Smooth muscle cell (in vitro differentiated cells): Measurements from ENCODE around the gene LOXL1. TPM values are rescaled to one million over a fixed set of nuclear protein-coding genes. Genes with fewer than 3 reads are reported as not detected.

Experiments
- DNase-seq: peaks from one replicate; lab custom pipeline; 2025; ENCODE audit not compliant: unreplicated experiment; lab: John Stamatoyannopoulos, UW
- H2AFZ ChIP-seq: fragments of 200-600 bp; sonication (generic); 2 replicates; pipeline ENCODE4 v1.6.0; 2016; ENCODE audit warnings: antibody characterized with exemption, low read depth, mild to moderate bottlenecking
- H3F3A ChIP-seq: fragments of 200-600 bp; sonication (generic); 2 replicates; pipeline ENCODE4 v1.6.0; 2017; ENCODE audit warnings: antibody characterized with exemption, low read depth
- H3K27ac ChIP-seq: fragments of 200-600 bp; sonication (generic); 2 replicates; pipeline ENCODE4 v1.5.1; 2016; ENCODE audit warnings: low read depth, mild to moderate bottlenecking
- H3K27me3 ChIP-seq: fragments of 200-600 bp; sonication (generic); 2 replicates; pipeline ENCODE4 v1.6.1; 2016; ENCODE audit warnings: low read depth, mild to moderate bottlenecking
- H3K36me3 ChIP-seq: fragments of 200-600 bp; sonication (generic); 2 replicates; pipeline ENCODE4 v1.5.1; 2016; ENCODE audit warnings: low read depth
- H3K4me1 ChIP-seq: fragments of 200-600 bp; sonication (generic); 2 replicates; pipeline ENCODE4 v1.5.1; 2016; ENCODE audit warnings: low read depth
- H3K4me2 ChIP-seq: fragments of 200-600 bp; sonication (generic); 2 replicates; pipeline ENCODE4 v1.6.0; 2016; ENCODE audit warnings: mild to moderate bottlenecking
- H3K4me3 ChIP-seq: fragments of 200-600 bp; sonication (generic); 2 replicates; pipeline ENCODE4 v1.5.1; 2016; ENCODE audit warnings: mild to moderate bottlenecking
- H3K79me2 ChIP-seq: fragments of 200-600 bp; sonication (generic); 2 replicates; pipeline ENCODE4 v1.6.0; 2016; ENCODE audit warnings: low read depth, mild to moderate bottlenecking
- H3K9ac ChIP-seq: fragments of 200-600 bp; sonication (generic); 2 replicates; pipeline ENCODE4 v1.6.0; 2016; ENCODE audit warnings: low read depth
- H3K9me3 ChIP-seq: fragments of 200-600 bp; sonication (generic); replicated peaks from 2 replicates; pipeline ENCODE4 v1.5.1; 2016; ENCODE audit warnings: low read depth
- H4K20me1 ChIP-seq: fragments of 200-600 bp; sonication (generic); 2 replicates; pipeline ENCODE4 v1.6.0; 2016; ENCODE audit warnings: low read depth
- CTCF ChIP-seq: fragments of 200-600 bp; sonication (generic); IDR thresholded peaks from 2 replicates; pipeline ENCODE4 v1.5.1; 2017; ENCODE audit warnings: borderline replicate concordance, mild to moderate bottlenecking, antibody characterized with exemption; ENCODE audit not compliant: insufficient read depth, poor library complexity, severe bottlenecking
- WGBS: methylation state at CpG from one replicate; pipeline ENCODE4 v1.1.7; 2016; ENCODE audit warnings: low lambda C conversion rate; 5-methylcytosine and 5-hydroxymethylcytosine counted together
- polyA plus RNA-seq: library from polyadenylated mRNA; unstranded; fragments of >200 nt; fragmentation: Nextera tagmentation; extraction: Ambion mirVana; gene quantifications from 2 replicates; pipeline ENCODE4 v1.2.1, GENCODE V29; 2016
- total RNA-seq: library from RNA; depleted of rRNA; stranded (reverse); fragments of >200 nt; gene quantifications from 2 replicates; pipeline ENCODE4 v1.2.3, GENCODE V29; 2014

Gene LOXL1
- total and polyA plus RNA-seq, 2 experiments from 2014 or later, result 252 to 899 TPM

GRCh38 chr15:73939138-73939537 lies 12.9 kb downstream of the LOXL1 start:
- Histone ChIP-seq H3K27ac (peak overlapping the region; percentile 96), H3K9ac (peak overlapping the region; percentile 20), H4K20me1 (peaks cover 15% of the 10 kb centered on the region), H3K4me3 (no peak overlapping the region), H3K36me3 (no peaks in the 10 kb centered on the region), H3F3A (peaks cover 48% of the 10 kb centered on the region), H3K4me1 (peaks cover 52% of the 10 kb centered on the region), H3K27me3 (no peaks in the 10 kb centered on the region), H3K9me3 (no peaks in the 10 kb centered on the region), H3K79me2 (peaks cover 35% of the 10 kb centered on the region), H2AFZ (no peak overlapping the region), H3K4me2 (peak overlapping the region; percentile 57)
- 46% methylated on average over 4 of the region's 4 CpGs for WGBS
- no peak for TF ChIP-seq CTCF
- DNase-seq, result no peak

- H3K4me3 ChIP-seq, result no peak overlapping the region
- H2AFZ ChIP-seq, result no peak overlapping the region
- no peaks in the 10 kb centered on the region for H3K36me3 ChIP-seq
- H4K20me1 ChIP-seq, result peaks cover 9% of the 10 kb centered on the region
- H3K79me2 ChIP-seq, result peaks cover 24% of the 10 kb centered on the region
- no peaks in the 10 kb centered on the region for H3K9me3 ChIP-seq
- peak overlapping the region; percentile 57 for H3K4me2 ChIP-seq
- WGBS, result 46% methylated on average over 8 of the region's 8 CpGs
- H3K27ac ChIP-seq, result peak overlapping the region; percentile 96
- H3F3A ChIP-seq, result peaks cover 55% of the 10 kb centered on the region
- H3K27me3 ChIP-seq, result no peaks in the 10 kb centered on the region
- no peak for TF ChIP-seq CTCF
- peak overlapping the region; percentile 20 for H3K9ac ChIP-seq
- no peak for DNase-seq
- H3K4me1 ChIP-seq, result peaks cover 46% of the 10 kb centered on the region
These were observed 14.1 kb downstream of the LOXL1 start for GRCh38 chr15:73940061-73940981.

- peaks cover 40% of the 10 kb centered on the region for H3K4me1 ChIP-seq
- peaks cover 2% of the 10 kb centered on the region for H4K20me1 ChIP-seq
- no peak for TF ChIP-seq CTCF
- no peak overlapping the region for H2AFZ ChIP-seq
- peaks cover 58% of the 10 kb centered on the region for H3F3A ChIP-seq
- WGBS, result 0% methylated on average over 1 of the region's 1 CpG
- H3K27me3 ChIP-seq, result no peaks in the 10 kb centered on the region
- H3K27ac ChIP-seq, result peak overlapping the region; percentile 96
- H3K9me3 ChIP-seq, result no peaks in the 10 kb centered on the region
- peak overlapping the region; percentile 86 for H3K9ac ChIP-seq
- H3K79me2 ChIP-seq, result peaks cover 24% of the 10 kb centered on the region
- DNase-seq, result no peak
- peak overlapping the region; percentile 57 for H3K4me2 ChIP-seq
- no peak overlapping the region for H3K4me3 ChIP-seq
- no peaks in the 10 kb centered on the region for H3K36me3 ChIP-seq
These were observed 14.8 kb downstream of the LOXL1 start for GRCh38 chr15:73941044-73941443.
